Endometrial microvascular endothelial cells (primary cell): Measurements from ENCODE around the gene IGLL5. TPM values are rescaled to one million over a fixed set of nuclear protein-coding genes. Genes with fewer than 3 reads are reported as not detected.
"Not testable (repeated sequence)": the region's sequence is repeated elsewhere in the genome, so short reads cannot be mapped to it uniquely, and the experiment has no call there.

Source experiments
- in situ Hi-C: cut with HindIII; loops from 2 replicates; pipeline ENCODE4 v1.10.0; 2017; ENCODE audit warnings: low sequenced_read_pairs, low pct_unique_long_range_greater_than_20kb; ENCODE audit errors: inconsistent ontology term
- total RNA-seq: library from RNA; depleted of rRNA; stranded (reverse); fragments of >200 nt; gene quantifications from one replicate; pipeline ENCODE4 v1.2.3, GENCODE V29; 2015; ENCODE audit errors: inconsistent ontology term

Gene IGLL5
- total RNA-seq, 1 donor from 2014 or later = not detected

GRCh38 chr22:22895776-22896445, 8.3 kb downstream of the IGLL5 start:
- in situ Hi-C loops = no loop called here

GRCh38 chr22:22896601-22897000, 9.0 kb downstream of the IGLL5 start:
- in situ Hi-C loops = no loop called here

- in situ Hi-C loops = no loop called here
Observed at GRCh38 chr22:22897091-22897490, 9.5 kb downstream of the IGLL5 start.

- in situ Hi-C loops = no loop called here
Observed at GRCh38 chr22:22897947-22898346, 10.3 kb downstream of the IGLL5 start.

- in situ Hi-C loops = not testable (repeated sequence)
Observed at GRCh38 chr22:22898411-22898950, 10.9 kb downstream of the IGLL5 start.

- in situ Hi-C loops = not testable (repeated sequence)
Observed at GRCh38 chr22:22899342-22900080, 11.9 kb downstream of the IGLL5 start.

GRCh38 chr22:22900527-22901205, 13.1 kb downstream of the IGLL5 start:
- in situ Hi-C loops = not testable (repeated sequence)

- in situ Hi-C loops = no loop called here
Observed at GRCh38 chr22:22901578-22902218, 14.1 kb downstream of the IGLL5 start.

GRCh38 chr22:22902247-22903001, 14.8 kb downstream of the IGLL5 start:
- in situ Hi-C loops = no loop called here

GRCh38 chr22:22903355-22903777, 15.8 kb downstream of the IGLL5 start:
- in situ Hi-C loops = no loop called here

- in situ Hi-C loops = not testable (repeated sequence)
Observed at GRCh38 chr22:22903781-22904192, 16.2 kb downstream of the IGLL5 start.

GRCh38 chr22:22904736-22905135, 17.1 kb downstream of the IGLL5 start:
- in situ Hi-C loops = not testable (repeated sequence)

- in situ Hi-C loops = not testable (repeated sequence)
Observed at GRCh38 chr22:22906391-22906790, 18.8 kb downstream of the IGLL5 start.

- in situ Hi-C loops = no loop called here
Observed at GRCh38 chr22:22906907-22907550, 19.4 kb downstream of the IGLL5 start.

GRCh38 chr22:22907551-22908494, 20.2 kb downstream of the IGLL5 start:
- in situ Hi-C loops = no loop called here

GRCh38 chr22:22908495-22908861, 20.9 kb downstream of the IGLL5 start:
- in situ Hi-C loops = no loop called here
